Ishikawa (cell line): Measurements from ENCODE around the gene CMTM8.

Experiments used
- EGR1 ChIP-seq: IDR thresholded peaks from 2 replicates; pipeline ENCODE4 v1.6.1; 2012
- EP300 ChIP-seq: IDR thresholded peaks from 2 replicates; pipeline ENCODE4 v1.6.1; 2012; ENCODE audit warnings: borderline replicate concordance
- TCF12 ChIP-seq: IDR thresholded peaks from 2 replicates; pipeline ENCODE4 v1.6.1; 2012; ENCODE audit warnings: low read depth
- USF1 ChIP-seq: IDR thresholded peaks from 2 replicates; pipeline ENCODE4 v1.6.1; 2012
- YY1 ChIP-seq: IDR thresholded peaks from 2 replicates; pipeline ENCODE4 v1.6.1; 2012; ENCODE audit warnings: low read depth

- TF ChIP-seq YY1, result no peak
- no peak for TF ChIP-seq TCF12
- TF ChIP-seq EP300, result no peak
- no peak for TF ChIP-seq USF1
- TF ChIP-seq EGR1, result no peak
Measured at GRCh38 chr3:32398531-32398930, 160.1 kb downstream of the CMTM8 start.
